ENCODE measurements around the gene ZC2HC1C. TPM values are rescaled to one million over a fixed set of nuclear protein-coding genes. Genes with fewer than 3 reads are reported as not detected.

Gene ZC2HC1C
- total and polyA plus RNA-seq, 9 of the 15 experiments (the other 6 are each of a cell fraction or from before 2014, with no cell fraction given): 6.3 to 9.2 (median 7.7) TPM

- TF ChIP-seq RAD21 (CRISPR knock-in tag; conservative IDR thresholded peaks at IDR 0.05 in 1 of 2, IDR thresholded peaks at IDR 0.05 in 1 of 2) (0 out of 4 replicates have a peak, but pooled peaks of 1 of the 2 experiments have one; percentile 2), SMARCE1 (IDR thresholded peaks at IDR 0.05) (peak; percentile 90), ZNF830 (CRISPR knock-in tag; IDR thresholded peaks at IDR 0.05) (no peak), NR2C1 (IDR thresholded peaks at IDR 0.05) (no peak), NR2C1 (tag; IDR thresholded peaks at IDR 0.05) (peak; percentile 54; the same call in 1 of the 2 replicates), TAL1 (IDR thresholded peaks at IDR 0.05) (peak; percentile 18; the same call in 1 of the 2 replicates), EP300 (IDR thresholded peaks at IDR 0.05; ENCODE audit: low read length) (peak; percentile 65; the same call in 1 of the 2 replicates), POLR2AphosphoS5 (IDR thresholded peaks at IDR 0.05; ENCODE audit: control insufficient read depth, insufficient read depth, low read depth, low read length) (peak; percentile 25; the same call in 1 of the 2 replicates), KDM1A (IDR thresholded peaks at IDR 0.05) (0 out of 4 replicates have a peak, but pooled peaks of 1 of the 2 experiments have one; percentile 22), NCOA1 (IDR thresholded peaks at IDR 0.05; ENCODE audit: low read depth) (peak; percentile 37; the same call in 1 of the 2 replicates), TEAD4 (IDR thresholded peaks at IDR 0.05; ENCODE audit: low read length) (peak; percentile 21; the same call in 1 of the 2 replicates), TEAD4 (CRISPR knock-in tag; IDR thresholded peaks at IDR 0.05; ENCODE audit: borderline replicate concordance) (no peak), MAZ (CRISPR knock-in tag; conservative IDR thresholded peaks at IDR 0.05 in 1 of 2, IDR thresholded peaks at IDR 0.05 in 1 of 2) (peak in 1 of 2 experiments; percentile 31; a peak in 1 of 4 replicates), AFF1 (IDR thresholded peaks at IDR 0.05; ENCODE audit: low read depth in 1 of 2, partially characterized antibody in 2 of 2) (peak; percentile 62 to 76), ELF1 (tag; IDR thresholded peaks at IDR 0.05) (0 out of 2 replicates have a peak, but pooled peaks have one; percentile 29), TRIM28 (IDR thresholded peaks at IDR 0.05) (no peak; the same call in 1 of the 2 replicates), NFE2 (IDR thresholded peaks at IDR 0.05; ENCODE audit: low read depth) (peak; percentile 56), GATAD2A (IDR thresholded peaks at IDR 0.05) (peak; percentile 35; the same call in 1 of the 2 replicates), GATA2 (CRISPR knock-in tag; IDR thresholded peaks at IDR 0.05) (0 out of 2 replicates have a peak, but pooled peaks have one; percentile 28), BCOR (IDR thresholded peaks at IDR 0.05) (no peak)
- TF ChIP-seq, protein P1, sequence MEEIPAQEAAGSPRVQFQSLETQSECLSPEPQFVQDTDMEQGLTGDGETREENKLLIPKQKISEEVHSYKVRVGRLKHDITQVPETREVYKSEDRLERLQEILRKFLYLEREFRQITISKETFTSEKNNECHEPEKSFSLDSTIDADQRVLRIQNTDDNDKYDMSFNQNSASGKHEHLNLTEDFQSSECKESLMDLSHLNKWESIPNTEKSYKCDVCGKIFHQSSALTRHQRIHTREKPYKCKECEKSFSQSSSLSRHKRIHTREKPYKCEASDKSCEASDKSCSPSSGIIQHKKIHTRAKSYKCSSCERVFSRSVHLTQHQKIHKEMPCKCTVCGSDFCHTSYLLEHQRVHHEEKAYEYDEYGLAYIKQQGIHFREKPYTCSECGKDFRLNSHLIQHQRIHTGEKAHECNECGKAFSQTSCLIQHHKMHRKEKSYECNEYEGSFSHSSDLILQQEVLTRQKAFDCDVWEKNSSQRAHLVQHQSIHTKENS (CRISPR knock-in tag; IDR thresholded peaks at IDR 0.05): no peak
Measured at GRCh38 chr14:75025082-75025481, 44.4 kb upstream of the ZC2HC1C start (continued).

All from K562 (cell line).